ENCODE measurements around the gene CLEC6A. TPM values are rescaled to one million over a fixed set of nuclear protein-coding genes. Genes with fewer than 3 reads are reported as not detected.

Gene CLEC6A
- total and polyA plus RNA-seq, 2 donors from 2014 or later, result not detected

- intact Hi-C loops (cut with DNase I), result no loop called here
- Histone ChIP-seq H3K9me3 (ENCODE audit: control insufficient read depth in 2 of 3, insufficient read depth in 1 of 3, low read length in 3 of 3) (no peaks in the 10 kb centered on the region), H3K36me3 (ENCODE audit: control insufficient read depth in 2 of 3, insufficient read depth in 3 of 3, low read length in 3 of 3) (no peaks in the 10 kb centered on the region), H3K4me1 (ENCODE audit: control insufficient read depth in 2 of 3, insufficient read depth in 2 of 3, low read depth in 1 of 3, low read length in 3 of 3) (no peaks in the 10 kb centered on the region), H3K27ac (ENCODE audit: low read depth in 2 of 2, low read length in 2 of 2) (no peak overlapping the region), H3K9ac (ENCODE audit: low read length in 3 of 3) (no peak overlapping the region), H3K27me3 (ENCODE audit: control insufficient read depth, insufficient read depth, low read length) (no peaks in the 10 kb centered on the region), H3K4me3 (ENCODE audit: low read length in 3 of 3) (no peak overlapping the region)
- TF ChIP-seq, protein P1, sequence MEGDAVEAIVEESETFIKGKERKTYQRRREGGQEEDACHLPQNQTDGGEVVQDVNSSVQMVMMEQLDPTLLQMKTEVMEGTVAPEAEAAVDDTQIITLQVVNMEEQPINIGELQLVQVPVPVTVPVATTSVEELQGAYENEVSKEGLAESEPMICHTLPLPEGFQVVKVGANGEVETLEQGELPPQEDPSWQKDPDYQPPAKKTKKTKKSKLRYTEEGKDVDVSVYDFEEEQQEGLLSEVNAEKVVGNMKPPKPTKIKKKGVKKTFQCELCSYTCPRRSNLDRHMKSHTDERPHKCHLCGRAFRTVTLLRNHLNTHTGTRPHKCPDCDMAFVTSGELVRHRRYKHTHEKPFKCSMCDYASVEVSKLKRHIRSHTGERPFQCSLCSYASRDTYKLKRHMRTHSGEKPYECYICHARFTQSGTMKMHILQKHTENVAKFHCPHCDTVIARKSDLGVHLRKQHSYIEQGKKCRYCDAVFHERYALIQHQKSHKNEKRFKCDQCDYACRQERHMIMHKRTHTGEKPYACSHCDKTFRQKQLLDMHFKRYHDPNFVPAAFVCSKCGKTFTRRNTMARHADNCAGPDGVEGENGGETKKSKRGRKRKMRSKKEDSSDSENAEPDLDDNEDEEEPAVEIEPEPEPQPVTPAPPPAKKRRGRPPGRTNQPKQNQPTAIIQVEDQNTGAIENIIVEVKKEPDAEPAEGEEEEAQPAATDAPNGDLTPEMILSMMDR (IDR thresholded peaks at IDR 0.05; ENCODE audit: borderline replicate concordance, extremely low read depth, insufficient read depth), result no peak
- DNase-seq, result no peak
- FAIRE-seq, result no peak
These were observed 19.9 kb downstream of the CLEC6A start for GRCh38 chr12:8475508-8476203.

GRCh38 chr12:8482571-8483061 lies 26.9 kb downstream of the CLEC6A start:
- intact Hi-C loops (cut with DNase I), result no loop called here
- TF ChIP-seq, protein P1 (IDR thresholded peaks at IDR 0.05; ENCODE audit: borderline replicate concordance, extremely low read depth, insufficient read depth), result no peak
- FAIRE-seq, result no peak

DNA sequence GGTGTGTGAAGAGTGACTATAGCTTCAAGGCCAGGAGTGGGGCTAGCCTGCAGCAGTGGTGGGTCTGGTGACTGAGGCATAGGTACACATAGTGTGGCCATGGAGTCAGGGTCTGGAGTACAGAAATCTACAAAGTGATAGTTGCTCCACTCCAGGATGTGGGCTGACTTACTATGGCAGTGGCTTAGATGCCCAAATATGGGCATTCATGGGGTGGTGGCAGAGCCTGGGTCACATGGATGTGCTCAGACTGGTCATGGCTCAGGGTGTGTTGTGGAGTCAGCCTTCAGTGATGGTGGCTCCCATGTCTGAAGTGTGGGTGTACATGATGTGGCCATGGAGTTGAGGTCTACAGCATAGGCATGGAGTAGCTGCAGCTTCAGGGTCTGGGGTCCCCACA lies 27.3 kb downstream of the CLEC6A start:
- H3K9ac ChIP-seq (ENCODE audit: low read length in 3 of 3), result no peak overlapping the region
- peaks cover 0 to 2% (median 0%) of the 10 kb centered on the region in 3 donors for H3K9me3 ChIP-seq (ENCODE audit: control insufficient read depth in 2 of 3, insufficient read depth in 1 of 3, low read length in 3 of 3)
- no peak overlapping the region for H3K27ac ChIP-seq (ENCODE audit: low read depth in 2 of 2, low read length in 2 of 2)
- no peak overlapping the region for H3K4me3 ChIP-seq (ENCODE audit: low read length in 3 of 3)
- H3K27me3 ChIP-seq (ENCODE audit: control insufficient read depth, insufficient read depth, low read length), result no peaks in the 10 kb centered on the region
- FAIRE-seq (no peak), DNase-seq (no peak)
- no peaks in the 10 kb centered on the region for H3K36me3 ChIP-seq (ENCODE audit: control insufficient read depth in 2 of 3, insufficient read depth in 3 of 3, low read length in 3 of 3)
- intact Hi-C loops (cut with DNase I), result no loop called here
- TF ChIP-seq, protein P1 (IDR thresholded peaks at IDR 0.05; ENCODE audit: borderline replicate concordance, extremely low read depth, insufficient read depth), result no peak
- no peaks in the 10 kb centered on the region for H3K4me1 ChIP-seq (ENCODE audit: control insufficient read depth in 2 of 3, insufficient read depth in 2 of 3, low read depth in 1 of 3, low read length in 3 of 3)

More at GRCh38 chr12:8482571-8483061, 26.9 kb downstream of the CLEC6A start:
- DNase-seq, result no peak
- Histone ChIP-seq H3K27ac (ENCODE audit: low read depth in 2 of 2, low read length in 2 of 2) (no peak overlapping the region), H3K36me3 (ENCODE audit: control insufficient read depth in 2 of 3, insufficient read depth in 3 of 3, low read length in 3 of 3) (no peaks in the 10 kb centered on the region), H3K4me3 (ENCODE audit: low read length in 3 of 3) (no peak overlapping the region), H3K9me3 (ENCODE audit: control insufficient read depth in 2 of 3, insufficient read depth in 1 of 3, low read length in 3 of 3) (peaks cover 0 to 2% (median 0%) of the 10 kb centered on the region in 3 donors), H3K4me1 (ENCODE audit: control insufficient read depth in 2 of 3, insufficient read depth in 2 of 3, low read depth in 1 of 3, low read length in 3 of 3) (no peaks in the 10 kb centered on the region), H3K9ac (ENCODE audit: low read length in 3 of 3) (no peak overlapping the region), H3K27me3 (ENCODE audit: control insufficient read depth, insufficient read depth, low read length) (no peaks in the 10 kb centered on the region)

All from kidney (tissue), 14 donors.